GM12865 (cell line): Measurements from ENCODE around the gene GPER1.

Experiments used
- DNase-seq: peaks from one replicate; pipeline ENCODE4 v3.0.0; 2010; ENCODE audit warnings: low read depth
- H3K4me3 ChIP-seq: 2 replicates; pipeline ENCODE4 v1.5.1; 2011; ENCODE audit warnings: mild to moderate bottlenecking, low read depth, low read length, control low read depth
- TF ChIP-seq, protein P1 (sequence below): IDR thresholded peaks from 2 replicates; pipeline ENCODE4 v1.5.1; 2011; ENCODE audit warnings: low read length, control low read depth, low read depth, inconsistent platforms; ENCODE audit not compliant: insufficient read depth; ENCODE audit errors: missing control alignments

The GPER1 gene

DNA sequence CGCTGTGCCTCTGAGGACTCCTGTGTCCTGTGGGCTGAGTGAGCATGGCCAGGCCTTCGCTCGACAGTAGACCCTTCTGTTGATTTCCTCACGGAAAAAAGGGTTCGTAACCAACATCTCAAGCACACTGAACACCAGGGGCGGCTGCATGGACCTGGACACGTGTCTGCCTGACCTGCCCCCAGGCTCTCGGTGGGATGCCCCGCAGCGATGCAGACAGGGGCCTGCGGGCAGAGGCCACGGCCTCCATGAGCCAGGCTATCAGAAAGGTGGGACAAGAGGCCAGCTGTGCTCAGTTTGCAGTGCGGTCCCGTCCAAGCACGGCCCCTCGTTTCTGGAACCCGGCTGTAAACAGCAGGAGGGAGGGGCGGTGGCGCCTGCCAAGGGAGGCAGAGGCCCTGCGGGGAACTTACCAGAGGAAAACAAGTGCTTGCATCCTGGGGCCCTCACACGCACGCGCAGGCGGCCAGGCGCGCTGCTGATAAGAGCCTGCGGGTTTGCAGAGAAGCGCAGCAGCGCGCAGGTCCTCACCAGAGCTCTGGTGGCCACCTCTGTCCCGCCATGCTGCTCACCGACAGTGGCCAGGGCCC, 33.0 kb upstream of the GPER1 start:
- H3K4me3 ChIP-seq = no peak overlapping the region
- TF ChIP-seq, protein P1, sequence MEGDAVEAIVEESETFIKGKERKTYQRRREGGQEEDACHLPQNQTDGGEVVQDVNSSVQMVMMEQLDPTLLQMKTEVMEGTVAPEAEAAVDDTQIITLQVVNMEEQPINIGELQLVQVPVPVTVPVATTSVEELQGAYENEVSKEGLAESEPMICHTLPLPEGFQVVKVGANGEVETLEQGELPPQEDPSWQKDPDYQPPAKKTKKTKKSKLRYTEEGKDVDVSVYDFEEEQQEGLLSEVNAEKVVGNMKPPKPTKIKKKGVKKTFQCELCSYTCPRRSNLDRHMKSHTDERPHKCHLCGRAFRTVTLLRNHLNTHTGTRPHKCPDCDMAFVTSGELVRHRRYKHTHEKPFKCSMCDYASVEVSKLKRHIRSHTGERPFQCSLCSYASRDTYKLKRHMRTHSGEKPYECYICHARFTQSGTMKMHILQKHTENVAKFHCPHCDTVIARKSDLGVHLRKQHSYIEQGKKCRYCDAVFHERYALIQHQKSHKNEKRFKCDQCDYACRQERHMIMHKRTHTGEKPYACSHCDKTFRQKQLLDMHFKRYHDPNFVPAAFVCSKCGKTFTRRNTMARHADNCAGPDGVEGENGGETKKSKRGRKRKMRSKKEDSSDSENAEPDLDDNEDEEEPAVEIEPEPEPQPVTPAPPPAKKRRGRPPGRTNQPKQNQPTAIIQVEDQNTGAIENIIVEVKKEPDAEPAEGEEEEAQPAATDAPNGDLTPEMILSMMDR = no peak
- no peak for DNase-seq

- TF ChIP-seq, protein P1 = no peak
- DNase-seq = no peak
- no peak overlapping the region for H3K4me3 ChIP-seq
These were observed 32.4 kb upstream of the GPER1 start for GRCh38 chr7:1055491-1055955.

DNA sequence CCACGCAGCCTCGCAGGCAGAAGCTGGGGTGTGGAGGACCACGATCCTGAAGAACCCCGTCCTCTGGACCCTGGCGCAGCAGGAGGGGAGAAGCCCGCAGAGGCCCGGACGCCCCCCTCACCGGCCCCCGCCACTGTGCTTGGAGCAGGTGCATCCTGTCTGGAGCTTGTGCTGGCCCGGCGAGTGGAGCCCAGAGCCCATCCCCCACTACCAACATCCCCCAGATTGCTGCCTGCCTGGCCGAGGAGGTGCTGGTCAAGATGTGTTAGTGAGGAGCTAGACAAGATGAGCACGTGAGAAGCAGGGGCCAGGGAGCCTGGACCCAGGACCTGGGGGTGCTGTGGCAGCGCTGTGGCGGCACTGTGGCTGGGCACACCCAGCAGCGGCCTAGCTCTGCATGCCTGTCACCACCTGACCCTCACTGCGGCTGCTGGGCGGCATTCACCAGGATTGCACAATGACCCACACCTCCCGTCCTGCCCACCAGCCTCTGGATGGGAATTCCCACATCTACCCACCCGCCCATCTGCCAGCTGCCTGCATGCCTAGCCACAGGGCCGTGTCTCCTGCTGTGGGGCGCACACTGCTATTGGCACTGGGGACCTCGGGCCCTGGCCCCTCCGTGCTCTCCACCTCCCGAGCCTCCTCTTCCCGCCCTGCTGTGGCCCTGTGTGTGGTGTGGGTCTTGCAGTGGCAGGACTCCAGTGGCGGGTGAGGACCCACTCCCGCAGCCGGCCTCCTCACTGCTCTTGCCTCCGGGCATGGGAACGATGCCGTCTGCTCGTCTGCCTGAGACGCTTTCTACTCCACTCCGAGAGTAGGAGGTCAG, 31.7 kb upstream of the GPER1 start:
- H3K4me3 ChIP-seq = no peak overlapping the region
- no peak for DNase-seq
- TF ChIP-seq, protein P1 = no peak

DNA sequence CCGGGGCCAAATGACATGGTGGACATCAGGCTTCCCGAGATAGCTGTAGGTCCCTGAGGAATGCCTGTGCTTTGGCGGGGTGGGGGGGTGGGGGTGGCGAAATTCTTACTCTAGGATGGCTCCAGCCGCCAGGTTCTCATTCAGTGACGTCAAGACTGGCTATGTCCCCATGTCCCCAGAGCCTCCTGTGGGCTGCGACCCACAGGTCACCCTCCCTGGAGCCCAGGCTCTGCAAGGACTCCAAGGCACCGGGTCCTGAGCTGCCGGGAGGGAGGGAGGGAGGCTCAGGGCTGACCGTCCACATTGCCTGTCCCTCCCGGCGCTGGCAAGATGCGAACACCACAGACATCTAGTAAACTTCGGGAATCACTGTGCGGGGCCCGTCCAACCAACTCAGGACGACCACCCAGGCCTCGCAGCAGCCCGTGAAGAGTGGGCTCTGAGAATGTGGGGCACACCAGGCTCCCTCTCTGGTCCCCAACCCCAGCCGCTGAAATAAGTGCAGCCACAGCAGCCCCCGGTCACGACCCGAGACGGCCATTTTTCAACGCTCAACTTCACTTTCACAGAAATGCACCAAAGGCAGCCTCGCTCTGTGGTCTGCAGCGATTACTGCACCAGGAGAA, 31.0 kb upstream of the GPER1 start:
- TF ChIP-seq, protein P1 = no peak
- no peak overlapping the region for H3K4me3 ChIP-seq
- no peak for DNase-seq

GRCh38 chr7:1057416-1058291, 30.3 kb upstream of the GPER1 start:
- no peak for DNase-seq
- no peak overlapping the region for H3K4me3 ChIP-seq
- TF ChIP-seq, protein P1 = no peak

DNA sequence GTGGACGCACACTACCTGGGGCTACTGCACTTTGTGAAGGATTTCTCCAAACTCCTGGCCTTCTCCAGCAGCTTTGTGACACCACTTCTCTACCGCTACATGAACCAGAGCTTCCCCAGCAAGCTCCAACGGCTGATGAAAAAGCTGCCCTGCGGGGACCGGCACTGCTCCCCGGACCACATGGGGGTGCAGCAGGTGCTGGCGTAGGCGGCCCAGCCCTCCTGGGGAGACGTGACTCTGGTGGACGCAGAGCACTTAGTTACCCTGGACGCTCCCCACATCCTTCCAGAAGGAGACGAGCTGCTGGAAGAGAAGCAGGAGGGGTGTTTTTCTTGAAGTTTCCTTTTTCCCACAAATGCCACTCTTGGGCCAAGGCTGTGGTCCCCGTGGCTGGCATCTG, 29.6 kb upstream of the GPER1 start:
- TF ChIP-seq, protein P1 = no peak
- no peak for DNase-seq
- H3K4me3 ChIP-seq = no peak overlapping the region
